Keratinocyte (primary cell): ENCODE data around the gene CCDC146. TPM values are rescaled to one million over a fixed set of nuclear protein-coding genes. Genes with fewer than 3 reads are reported as not detected.

Source experiments
- DNase-seq: peaks from one replicate; pipeline ENCODE4 v3.0.0-alpha.2; 2011; ENCODE audit warnings: low read depth, missing footprints, low spot score
- FAIRE-seq: peaks from 2 replicates; lab custom pipeline; 2011; peaks lifted over from hg19 to GRCh38; lab: Jason Lieb, UNC
- H2AFZ ChIP-seq: 2 replicates; pipeline ENCODE4 v1.6.0; 2012; ENCODE audit warnings: low read length, control low read depth, inconsistent platforms; ENCODE audit not compliant: control insufficient read depth
- H3K27ac ChIP-seq: 2 replicates; pipeline ENCODE4 v1.5.1; 2011; ENCODE audit warnings: low read length; ENCODE audit not compliant: control insufficient read depth, insufficient read depth
- H3K27me3 ChIP-seq: 3 replicates; pipeline ENCODE4 v1.6.0; 2011; ENCODE audit warnings: low read length; ENCODE audit not compliant: control insufficient read depth, insufficient read depth; ENCODE audit errors: extremely low read depth
- H3K36me3 ChIP-seq, 2 experiments: 2 replicates in 1 of 2; 3 replicates in 1 of 2; pipeline ENCODE4 v1.5.1; 2011; ENCODE audit warnings: low read length in 2 of 2, mild to moderate bottlenecking in 1 of 2; ENCODE audit not compliant: control insufficient read depth in 2 of 2, insufficient read depth in 2 of 2; ENCODE audit errors: extremely low read depth in 1 of 2
- H3K4me1 ChIP-seq: 3 replicates; pipeline ENCODE4 v1.5.1; 2011; ENCODE audit warnings: low read length; ENCODE audit not compliant: control insufficient read depth, insufficient read depth; ENCODE audit errors: extremely low read depth
- H3K4me2 ChIP-seq: 3 replicates; pipeline ENCODE4 v1.6.0; 2011; ENCODE audit warnings: low read depth, low read length; ENCODE audit not compliant: control insufficient read depth, insufficient read depth; ENCODE audit errors: extremely low read depth
- H3K4me3 ChIP-seq, 3 experiments: fragments of 200-600 bp in 1 of 3; sonication (generic) in 1 of 3; 2 replicates in 2 of 3; 3 replicates in 1 of 3; pipeline ENCODE4 v1.5.1; 2011 to 2016; ENCODE audit warnings: low read length in 3 of 3, mild to moderate bottlenecking in 3 of 3, control low read depth in 2 of 3, inconsistent platforms in 1 of 3, low read depth in 1 of 3, mixed read lengths in 1 of 3, mixed run types in 1 of 3, moderate library complexity in 1 of 3; ENCODE audit not compliant: control insufficient read depth in 2 of 3, insufficient read depth in 2 of 3; ENCODE audit errors: extremely low read depth in 1 of 3
- H3K79me2 ChIP-seq: 2 replicates; pipeline ENCODE4 v1.6.0; 2012; ENCODE audit warnings: low read length; ENCODE audit not compliant: control insufficient read depth, insufficient read depth
- H3K9ac ChIP-seq: 3 replicates; pipeline ENCODE4 v1.6.0; 2011; ENCODE audit warnings: low read length; ENCODE audit not compliant: control insufficient read depth, insufficient read depth; ENCODE audit errors: extremely low read depth
- H3K9me1 ChIP-seq: 3 replicates; pipeline ENCODE4 v1.6.0; 2011; ENCODE audit warnings: low read length; ENCODE audit not compliant: control insufficient read depth, insufficient read depth; ENCODE audit errors: extremely low read depth
- H3K9me3 ChIP-seq: 2 replicates; pipeline ENCODE4 v1.5.1; 2012; ENCODE audit warnings: low read depth, low read length; ENCODE audit not compliant: control insufficient read depth
- H4K20me1 ChIP-seq: 3 replicates; pipeline ENCODE4 v1.6.0; 2011; ENCODE audit warnings: low read length; ENCODE audit not compliant: control insufficient read depth, insufficient read depth; ENCODE audit errors: extremely low read depth
- CTCF ChIP-seq, 3 experiments: IDR thresholded peaks in 1 of 3; conservative IDR thresholded peaks in 1 of 3; optimal IDR thresholded peaks in 1 of 3; 2 replicates in 2 of 3; 3 replicates in 1 of 3; pipeline versions ENCODE3 to v1.5.1; 2011; ENCODE audit warnings: low read length in 3 of 3, mild to moderate bottlenecking in 3 of 3, moderate library complexity in 2 of 3, control low read depth in 1 of 3, inconsistent platforms in 1 of 3; ENCODE audit not compliant: insufficient read depth in 2 of 3; ENCODE audit errors: extremely low read depth in 1 of 3
- EZH2 ChIP-seq: IDR thresholded peaks from one replicate; pipeline ENCODE4 v1.6.1; 2012; ENCODE audit warnings: inconsistent platforms, mild to moderate bottlenecking, low read length, moderate library complexity
- dilution Hi-C: fragments of 300-500 bp; cut with MboI; formaldehyde crosslinking; loops from one replicate; pipeline ENCODE4 v1.7.0; 2020; ENCODE audit warnings: low sequenced_read_pairs; ENCODE audit not compliant: extremely low pct_ligation_motif_present
- polyA plus RNA-seq, 5 experiments: library from polyadenylated mRNA; depleted of rRNA in 3 of 5; stranded (reverse) in 3 of 5; stranded (forward) in 1 of 5; unstranded in 1 of 5; fragments of >200 nt; gene quantifications; 1 replicate in 1 of 5; 2 replicates in 3 of 5; 3 replicates in 1 of 5; pipeline versions ENCODE4 v1.2.1 to v1.2.3, GENCODE V29; 2011 to 2012; ENCODE audit warnings: missing spikeins in 2 of 5, low read depth in 1 of 5, low replicate concordance in 1 of 5

CCDC146 gene
- polyA plus RNA-seq, 1 donor (not counting 4 experiments of a cell fraction or from before 2014, with no cell fraction given) = 5.7 TPM

DNA sequence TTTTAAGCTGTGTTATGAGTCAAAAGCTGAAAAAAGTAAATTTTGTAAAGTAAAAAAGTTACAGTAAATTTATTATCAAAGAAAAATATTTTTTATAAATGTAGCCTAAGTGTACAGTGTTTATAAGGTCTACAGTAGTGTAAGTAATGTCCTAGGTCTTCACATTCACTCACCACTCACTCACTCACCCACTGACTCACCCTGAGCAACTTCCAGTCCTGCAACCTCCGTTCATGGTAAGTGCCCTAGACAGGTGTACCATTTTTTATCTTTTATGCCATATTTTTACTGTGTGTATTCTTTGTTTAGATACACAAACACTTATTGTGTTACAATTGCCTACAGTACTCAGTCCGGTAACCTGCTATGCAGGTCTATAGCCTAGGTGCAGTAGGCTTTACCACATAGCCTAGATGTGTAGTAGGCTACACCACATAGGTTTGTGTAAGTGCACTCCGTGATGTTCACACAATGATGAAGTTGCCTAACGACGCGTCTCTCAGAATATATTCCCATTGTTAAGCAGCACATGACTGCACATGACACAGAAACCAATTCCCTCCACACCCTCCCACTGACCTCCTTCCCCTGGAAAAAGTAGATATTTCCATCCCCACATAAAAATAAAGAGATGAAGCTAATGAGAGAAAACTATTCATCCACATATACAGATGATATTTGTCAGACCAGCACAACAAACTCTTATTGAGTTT is 122.0 kb downstream of the CCDC146 start:
- Histone ChIP-seq H3K4me2 (no peak overlapping the region), H3K36me3 (no peaks in the 10 kb centered on the region), H3K9me1 (no peaks in the 10 kb centered on the region), H3K4me1 (no peaks in the 10 kb centered on the region), H3K27ac (no peak overlapping the region), H3K4me3 (no peak overlapping the region), H3K9me3 (no peaks in the 10 kb centered on the region), H3K27me3 (no peaks in the 10 kb centered on the region), H2AFZ (no peak overlapping the region), H3K79me2 (no peaks in the 10 kb centered on the region), H3K9ac (no peak overlapping the region), H4K20me1 (no peaks in the 10 kb centered on the region)
- DNase-seq = no peak
- dilution Hi-C loops = no loop called here
- TF ChIP-seq EZH2 (no peak), CTCF (optimal IDR thresholded peaks at IDR 0.05 in 1 of 3, IDR thresholded peaks at IDR 0.05 in 1 of 3, conservative IDR thresholded peaks at IDR 0.05 in 1 of 3; ENCODE audit: extremely low read depth in 1 of 3, insufficient read depth in 2 of 3, low read length in 3 of 3) (no peak)
- FAIRE-seq = no peak

DNA sequence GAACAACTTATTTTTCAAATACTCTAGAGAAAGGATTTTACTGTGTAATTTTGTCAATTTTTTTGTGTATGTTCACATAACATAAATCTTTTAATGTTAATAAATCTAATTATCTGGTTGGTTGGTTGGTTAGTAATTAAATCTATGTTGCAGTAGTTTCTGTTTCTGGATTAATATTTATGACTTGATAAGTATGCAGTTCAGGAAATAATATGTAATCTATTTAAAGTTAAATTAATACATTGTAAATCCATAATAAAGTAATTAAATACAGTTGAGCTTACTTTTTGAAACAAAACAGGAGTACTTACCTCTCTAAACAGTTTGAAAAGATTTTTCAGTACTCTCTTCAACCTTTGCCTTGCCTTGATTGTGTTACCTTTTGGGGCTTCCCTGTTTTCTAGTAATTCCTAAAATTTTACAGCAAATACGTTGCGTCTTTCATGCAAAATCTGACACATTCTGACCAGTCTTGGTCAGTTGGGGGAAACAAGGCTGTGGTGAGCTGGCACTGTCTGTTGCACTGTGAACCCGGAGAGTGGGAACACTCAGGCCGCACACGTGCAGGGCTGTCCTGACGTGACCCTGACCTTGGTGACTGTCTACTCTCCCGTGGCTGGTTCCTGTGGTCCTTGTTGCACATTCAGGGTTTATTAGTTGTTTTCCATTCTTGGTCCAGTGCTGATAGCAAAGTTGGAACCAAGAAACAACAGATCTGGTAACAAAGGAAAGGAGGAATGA is 122.8 kb downstream of the CCDC146 start:
- no peaks in the 10 kb centered on the region for H3K9me1 ChIP-seq
- no peaks in the 10 kb centered on the region for H3K9me3 ChIP-seq
- H2AFZ ChIP-seq = no peak overlapping the region
- H3K27me3 ChIP-seq = no peaks in the 10 kb centered on the region
- no peak overlapping the region for H3K9ac ChIP-seq
- no peak overlapping the region for H3K4me3 ChIP-seq
- DNase-seq (no peak), FAIRE-seq (no peak)
- no peaks in the 10 kb centered on the region for H3K79me2 ChIP-seq
- no peaks in the 10 kb centered on the region for H4K20me1 ChIP-seq
- no peak overlapping the region for H3K4me2 ChIP-seq
- TF ChIP-seq CTCF (optimal IDR thresholded peaks at IDR 0.05 in 1 of 3, IDR thresholded peaks at IDR 0.05 in 1 of 3, conservative IDR thresholded peaks at IDR 0.05 in 1 of 3; ENCODE audit: extremely low read depth in 1 of 3, insufficient read depth in 2 of 3, low read length in 3 of 3) = no peak
- TF ChIP-seq EZH2 = no peak
- H3K4me1 ChIP-seq = no peaks in the 10 kb centered on the region
- no peaks in the 10 kb centered on the region for H3K36me3 ChIP-seq
- dilution Hi-C loops = no loop called here
- no peak overlapping the region for H3K27ac ChIP-seq
